Fibroblast of peridontal ligament (primary cell): Measurements from ENCODE around the gene STC2.

Experiments used
- DNase-seq: peaks from one replicate; pipeline ENCODE4 v3.0.0-alpha.2; 2010; ENCODE audit errors: extremely low read depth

STC2 gene

GRCh38 chr5:173329491-173330337 lies 1.5 kb upstream of the STC2 start:
- no peak for DNase-seq

GRCh38 chr5:173328844-173329490 lies 753 bp upstream of the STC2 start:
- DNase-seq = peak; percentile 70

GRCh38 chr5:173327084-173327947 lies 898 bp downstream of the STC2 start:
- peak; percentile 60 for DNase-seq

GRCh38 chr5:173326501-173326960 lies 1.7 kb downstream of the STC2 start:
- DNase-seq = peak; percentile 95

- DNase-seq = no peak
These were observed 3.0 kb downstream of the STC2 start for GRCh38 chr5:173325091-173325698.

- DNase-seq = peak; percentile 95
These were observed 3.9 kb downstream of the STC2 start for GRCh38 chr5:173324115-173325001.

- DNase-seq = no peak
These were observed 4.5 kb downstream of the STC2 start for GRCh38 chr5:173323799-173324114.

GRCh38 chr5:173323106-173323798 lies 5.0 kb downstream of the STC2 start:
- no peak for DNase-seq

- no peak for DNase-seq
These were observed 6.3 kb downstream of the STC2 start for GRCh38 chr5:173321886-173322285.

- DNase-seq = no peak
These were observed 8.0 kb downstream of the STC2 start for GRCh38 chr5:173320259-173320658.

GRCh38 chr5:173319646-173320045 lies 8.6 kb downstream of the STC2 start:
- DNase-seq = no peak

GRCh38 chr5:173318881-173319620 lies 9.2 kb downstream of the STC2 start:
- no peak for DNase-seq

- DNase-seq = no peak
These were observed 9.9 kb downstream of the STC2 start for GRCh38 chr5:173318330-173318729.

- DNase-seq = no peak
These were observed 10.4 kb downstream of the STC2 start for GRCh38 chr5:173317852-173318251.

- DNase-seq = no peak
These were observed 11.0 kb downstream of the STC2 start for GRCh38 chr5:173317091-173317730.

GRCh38 chr5:173316339-173317020 lies 11.7 kb downstream of the STC2 start:
- DNase-seq = no peak

GRCh38 chr5:173315495-173316338 lies 12.5 kb downstream of the STC2 start:
- DNase-seq = peak; percentile 82
